Lower leg skin (tissue), 3 donors: ENCODE measurements around the gene DAO.

Experiments used
- CTCF ChIP-seq, 3 donors: fragments of 450-650 bp; IDR thresholded peaks; one replicate each; pipeline ENCODE4 v1.5.1; 2016; ENCODE audit warnings: antibody characterized with exemption in 3 of 3, mild to moderate bottlenecking in 3 of 3, moderate library complexity in 2 of 3
- POLR2A ChIP-seq, 2 donors: fragments of 450-650 bp; IDR thresholded peaks; one replicate each; pipeline ENCODE4 v1.6.1; 2016 to 2017; ENCODE audit warnings: antibody characterized with exemption in 2 of 2, mild to moderate bottlenecking in 1 of 2, moderate library complexity in 1 of 2

GRCh38 chr12:108921946-108922345 lies 42.1 kb downstream of the DAO start:
- TF ChIP-seq POLR2A (IDR thresholded peaks at IDR 0.05) = no peak
- TF ChIP-seq CTCF (IDR thresholded peaks at IDR 0.05) = no peak
